ENCODE results near the gene SCAANT1.

The SCAANT1 gene

GRCh38 chr3:63864008-63864964, 47.9 kb downstream of the SCAANT1 start:
- in situ Hi-C loops (cut with MboI; ENCODE audit: low sequenced_read_pairs) = no loop called here

GRCh38 chr3:63863150-63864007, 48.8 kb downstream of the SCAANT1 start, which contains the start of the genes ATXN7 and THOC7:
TSS of gene ATXN7 (plus strand) at chr3:63863867. CDS start at chr3:63912599, 48,732 bp downstream.
TSS of gene THOC7 (minus strand) at chr3:63863805. CDS start at chr3:63863790, 15 bp downstream.
- in situ Hi-C loops (cut with MboI; ENCODE audit: low sequenced_read_pairs) = no loop called here

- in situ Hi-C loops (cut with MboI; ENCODE audit: low sequenced_read_pairs) = no loop called here
Observed at GRCh38 chr3:63862804-63863149, 49.4 kb downstream of the SCAANT1 start.
